GM21367 (cell line): ENCODE data around the gene PEX14.
A peak's percentile ranks its signal among the peaks of the same experiment; 100 is the strongest.
"Not testable (repeated sequence)": the region's sequence is repeated elsewhere in the genome, so short reads cannot be mapped to it uniquely, and the experiment has no call there.

ENCODE experiments used
- ATAC-seq: cut with Tn5 transposase; IDR thresholded peaks from one replicate; pipeline ENCODE4 v1.9.1; 2021; ENCODE audit not compliant: unreplicated experiment

Gene PEX14, protein sequence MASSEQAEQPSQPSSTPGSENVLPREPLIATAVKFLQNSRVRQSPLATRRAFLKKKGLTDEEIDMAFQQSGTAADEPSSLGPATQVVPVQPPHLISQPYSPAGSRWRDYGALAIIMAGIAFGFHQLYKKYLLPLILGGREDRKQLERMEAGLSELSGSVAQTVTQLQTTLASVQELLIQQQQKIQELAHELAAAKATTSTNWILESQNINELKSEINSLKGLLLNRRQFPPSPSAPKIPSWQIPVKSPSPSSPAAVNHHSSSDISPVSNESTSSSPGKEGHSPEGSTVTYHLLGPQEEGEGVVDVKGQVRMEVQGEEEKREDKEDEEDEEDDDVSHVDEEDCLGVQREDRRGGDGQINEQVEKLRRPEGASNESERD

DNA sequence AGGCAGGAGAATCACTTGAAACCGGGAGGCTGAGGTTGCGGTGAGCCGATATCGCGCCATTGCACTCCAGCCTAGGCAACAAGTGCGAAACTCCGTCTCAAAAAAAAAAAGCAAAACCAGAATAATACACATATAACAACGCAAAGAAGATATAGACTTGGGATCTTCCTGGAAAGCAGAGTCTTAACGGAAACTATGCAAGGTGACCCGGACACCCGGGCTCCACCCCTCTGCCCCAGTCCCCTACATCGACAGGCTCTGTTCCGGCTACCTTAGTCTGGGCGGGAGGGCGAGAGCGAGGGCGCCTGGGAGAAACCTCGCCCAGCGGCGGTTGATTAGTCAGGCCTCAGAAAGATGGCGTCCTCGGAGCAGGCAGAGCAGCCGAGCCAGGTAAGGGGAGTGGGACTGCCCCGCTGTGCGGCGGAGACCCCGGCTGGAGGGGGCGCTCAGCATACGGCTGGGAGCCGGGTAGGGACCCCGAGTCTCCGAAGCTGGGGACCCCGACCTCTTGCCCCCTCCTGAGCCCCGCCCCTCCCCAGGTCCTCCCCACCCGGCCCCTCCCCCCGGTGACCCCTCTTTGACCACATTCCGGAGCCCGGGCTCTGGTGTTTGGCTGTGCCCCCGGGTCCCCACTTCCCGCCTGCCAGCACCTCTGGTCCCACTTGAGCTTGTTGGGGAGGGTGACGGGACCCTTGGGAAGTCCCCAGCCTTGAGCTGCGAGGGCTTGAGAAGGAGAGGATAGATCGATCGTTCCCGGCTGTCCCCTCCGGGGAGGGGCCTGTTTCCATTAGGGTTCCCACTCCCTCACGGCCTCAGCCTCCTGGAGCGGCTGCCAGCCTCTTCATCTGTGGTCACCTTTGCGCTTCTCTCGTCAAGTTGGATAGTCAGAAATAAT lies at the start of gene PEX14:
TSS of gene PEX14 (plus strand) at position 338 of the 895 bp plus-strand sequence. CDS start at position 355, 17 bp downstream.
- ATAC-seq: peak; percentile 50

DNA sequence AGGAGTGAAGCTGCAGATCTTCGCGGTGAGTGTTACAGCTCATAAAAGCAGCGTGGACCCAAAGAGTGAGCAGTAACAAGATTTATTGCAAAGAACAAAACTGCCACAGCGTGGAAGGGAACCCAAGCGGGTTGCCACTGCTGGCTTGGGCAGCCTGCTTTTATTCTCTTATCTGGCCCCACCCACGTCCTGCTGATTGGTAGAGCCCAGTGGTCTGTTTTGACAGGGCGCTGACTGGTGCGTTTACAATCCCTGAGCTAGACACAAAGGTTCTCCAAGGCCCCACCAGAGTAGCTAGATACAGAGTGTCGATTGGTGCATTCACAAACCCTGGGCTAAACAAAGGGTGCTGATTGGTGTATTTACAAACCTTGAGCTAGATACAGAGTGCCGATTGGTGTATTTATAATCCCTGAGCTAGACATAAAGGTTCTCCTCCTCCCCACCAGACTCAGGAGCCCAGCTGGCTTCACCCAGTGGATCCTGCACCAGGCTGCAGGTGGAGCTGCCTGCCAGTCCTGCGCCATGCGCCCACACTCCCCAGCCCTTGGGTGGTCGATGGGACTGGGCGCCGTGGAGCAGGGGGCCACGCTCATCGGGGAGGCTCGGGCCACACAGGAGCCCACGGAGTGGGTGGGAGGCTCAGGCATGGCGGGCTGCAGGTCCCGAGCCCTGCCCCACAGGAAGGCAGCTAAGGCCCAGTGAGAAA lies 48.8 kb upstream of the PEX14 start:
- not testable (repeated sequence) for ATAC-seq

DNA sequence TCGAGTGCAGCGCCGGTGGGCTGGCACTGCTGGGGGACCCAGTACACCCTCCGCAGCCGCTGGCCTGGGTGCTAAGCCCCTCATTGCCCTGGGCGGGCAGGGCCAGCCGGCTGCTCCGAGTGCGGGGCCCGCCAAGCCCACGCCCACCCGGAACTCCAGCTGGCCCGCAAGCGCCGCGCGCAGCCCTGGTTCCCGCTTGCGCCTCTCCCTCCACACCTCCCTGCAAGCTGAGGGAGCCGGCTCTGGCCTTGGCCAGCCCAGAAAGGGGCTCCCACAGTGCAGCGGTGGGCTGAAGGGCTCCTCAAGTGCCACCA lies 48.3 kb upstream of the PEX14 start:
- ATAC-seq: not testable (repeated sequence)

DNA sequence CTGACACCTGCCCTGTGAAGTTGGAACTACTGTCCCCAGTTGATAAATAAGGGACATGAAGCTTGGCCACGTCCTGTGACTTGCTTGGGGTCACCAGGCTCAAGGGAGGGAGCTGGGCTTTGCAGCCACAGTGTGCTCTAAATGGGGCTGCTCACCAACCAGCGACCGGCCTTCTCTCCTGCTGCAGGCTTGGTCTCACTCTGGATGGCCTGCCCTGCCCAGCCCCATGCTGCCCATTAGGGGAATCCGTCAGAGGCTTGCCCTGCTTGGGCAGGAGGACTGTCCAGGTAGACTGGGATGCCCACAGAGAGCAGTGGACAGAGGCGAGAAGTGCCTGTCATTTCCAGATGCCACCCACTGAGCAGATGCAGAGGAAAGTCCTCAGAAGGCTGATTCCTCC lies 45.8 kb upstream of the PEX14 start:
- ATAC-seq: no peak

DNA sequence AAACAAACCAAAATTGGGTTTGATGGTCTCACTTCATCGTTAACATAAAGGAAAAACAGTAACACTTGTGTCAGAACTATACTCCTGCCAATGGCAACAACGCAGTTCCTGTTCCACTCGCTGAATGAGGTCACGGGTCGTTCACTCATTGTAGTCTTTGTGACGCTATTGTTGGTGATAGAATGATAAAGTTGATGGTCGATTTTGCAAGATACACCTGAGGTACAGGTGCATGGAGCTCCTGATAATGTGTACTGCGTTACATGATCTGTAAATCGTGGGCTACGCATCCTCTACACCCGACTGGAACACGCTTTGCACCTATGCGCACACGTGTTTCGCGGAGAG lies 44.9 kb upstream of the PEX14 start:
- ATAC-seq: peak; percentile 14

DNA sequence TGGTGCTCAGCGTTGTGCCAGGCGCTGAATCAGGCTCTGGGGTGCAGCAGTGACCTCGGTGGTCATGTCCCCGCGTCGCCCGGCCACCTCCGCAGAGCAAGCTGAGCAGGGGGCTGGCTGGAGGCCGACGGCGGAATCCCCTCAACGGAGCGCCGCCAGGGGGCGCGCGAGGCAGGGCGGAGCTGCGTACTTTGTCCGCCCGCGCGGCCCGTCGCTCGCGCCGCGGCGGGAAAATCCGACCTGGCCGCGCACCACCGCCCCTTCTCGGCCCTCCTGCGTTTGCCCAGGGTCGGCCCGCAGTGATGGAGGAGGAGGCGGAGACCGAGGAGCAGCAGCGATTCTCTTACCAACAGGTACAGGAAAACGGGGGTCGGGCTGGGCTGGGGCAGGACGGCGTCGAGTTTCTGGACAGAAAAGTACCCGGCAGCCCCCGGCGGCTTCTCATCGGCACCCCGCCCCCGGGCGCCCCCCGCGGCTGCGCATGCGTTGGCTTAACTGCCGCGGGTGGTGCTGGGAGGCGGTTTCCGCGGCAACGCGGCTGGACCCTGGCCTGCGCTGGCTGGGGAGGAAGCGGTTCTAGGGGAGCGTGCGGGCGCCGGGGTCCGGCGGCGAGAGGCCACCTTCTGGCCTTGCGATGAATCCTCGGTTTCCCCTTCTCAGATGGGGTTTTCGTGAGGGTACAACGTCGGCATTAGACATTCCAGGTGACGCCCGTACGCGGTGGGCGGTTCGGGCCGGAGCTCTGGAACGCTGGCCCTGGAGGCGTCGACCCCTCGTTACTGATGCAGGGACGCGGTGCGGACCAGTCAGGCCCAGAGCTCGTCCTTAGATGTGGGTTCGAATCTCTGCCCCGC lies 44.3 kb upstream of the PEX14 start, which contains the start of gene CENPS:
TSS of gene CENPS (plus strand) at position 218 of the 854 bp plus-strand sequence. CDS start at position 303, 85 bp downstream.
- ATAC-seq: peak; percentile 67

DNA sequence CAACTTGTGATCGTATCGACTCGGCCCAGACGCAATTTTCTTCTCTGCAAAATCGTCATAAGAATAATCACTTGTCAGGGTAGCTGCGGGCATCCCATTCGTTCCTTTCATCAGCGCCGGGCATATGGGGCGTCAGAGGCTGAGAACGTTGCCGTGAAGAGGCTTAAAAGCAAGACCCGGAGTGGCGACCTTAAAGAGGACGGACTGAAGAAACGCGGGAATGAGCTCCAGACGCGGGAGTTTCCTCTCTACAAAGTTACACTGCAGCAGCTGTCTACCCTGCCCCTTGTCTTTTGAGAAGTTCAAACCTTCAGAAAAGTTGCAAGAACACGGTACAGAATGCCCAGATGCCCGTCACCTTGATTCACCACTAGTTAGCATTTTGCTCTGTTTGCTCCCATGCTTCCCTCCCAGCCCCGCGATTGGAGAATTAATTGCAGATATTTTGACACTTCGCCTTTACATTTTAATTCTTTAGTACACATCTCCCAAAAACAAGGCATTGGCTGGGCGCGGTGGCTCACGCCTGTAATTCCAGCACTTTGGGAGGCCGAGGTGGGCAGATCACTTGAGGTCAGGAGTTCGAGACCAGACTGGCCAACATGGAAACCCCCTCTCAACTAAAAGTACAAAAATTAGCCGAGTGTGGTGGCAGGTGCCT lies 43.5 kb upstream of the PEX14 start:
- no peak for ATAC-seq

DNA sequence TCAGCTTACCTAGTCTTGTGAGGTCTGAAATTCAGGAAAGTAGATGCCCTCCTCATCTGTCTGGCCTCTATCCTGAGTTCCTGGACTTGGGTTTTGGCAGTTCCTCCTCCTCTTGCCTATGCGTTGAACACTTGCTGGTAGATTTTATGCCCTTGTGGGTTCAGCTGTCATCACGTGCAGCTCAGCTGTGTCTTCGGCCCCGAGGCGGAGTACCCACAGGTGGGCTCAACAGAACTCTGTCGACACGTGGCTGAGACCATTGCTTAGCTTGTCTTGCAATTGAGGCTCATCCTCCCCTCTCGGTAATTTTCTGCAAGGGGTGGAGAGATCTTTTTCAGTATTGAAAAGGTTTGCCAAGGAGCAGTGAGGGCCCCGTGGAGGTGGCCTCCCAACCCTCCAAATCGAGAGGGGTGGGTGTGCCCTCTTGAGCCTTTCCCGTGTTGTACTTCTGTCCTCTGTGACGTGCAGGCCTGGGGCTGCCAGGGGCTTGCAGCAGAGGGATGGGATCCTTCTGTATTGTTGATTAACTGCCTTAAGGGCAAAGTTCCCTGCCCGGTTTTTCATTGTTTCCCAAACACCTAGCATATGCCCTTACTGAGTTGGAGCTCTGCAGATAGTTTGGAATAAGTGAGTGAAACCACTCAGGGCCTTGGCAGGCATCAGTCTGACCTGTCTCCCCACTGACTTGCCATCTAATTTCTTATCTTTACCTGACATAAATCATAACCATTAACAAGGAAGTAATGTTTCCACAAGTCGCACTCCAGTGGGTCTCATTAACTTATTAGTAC lies 41.6 kb upstream of the PEX14 start:
- ATAC-seq: no peak

DNA sequence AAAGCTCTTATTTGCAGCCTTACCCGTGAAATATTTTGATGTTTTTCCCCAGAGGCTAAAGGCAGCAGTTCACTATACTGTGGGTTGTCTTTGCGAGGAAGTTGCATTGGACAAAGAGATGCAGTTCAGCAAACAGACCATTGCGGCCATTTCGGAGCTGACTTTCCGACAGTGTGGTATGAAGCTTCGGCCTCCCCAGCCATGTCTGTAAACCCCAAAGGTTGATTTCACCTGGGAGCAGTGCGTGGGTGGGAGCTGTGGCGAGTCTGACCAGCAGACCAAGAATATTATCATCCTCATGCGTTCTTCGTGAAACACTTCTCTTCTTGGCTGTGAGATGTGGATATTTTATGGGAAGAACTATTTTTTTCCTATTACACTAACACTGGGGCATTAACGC lies 41.0 kb upstream of the PEX14 start:
- ATAC-seq: no peak

DNA sequence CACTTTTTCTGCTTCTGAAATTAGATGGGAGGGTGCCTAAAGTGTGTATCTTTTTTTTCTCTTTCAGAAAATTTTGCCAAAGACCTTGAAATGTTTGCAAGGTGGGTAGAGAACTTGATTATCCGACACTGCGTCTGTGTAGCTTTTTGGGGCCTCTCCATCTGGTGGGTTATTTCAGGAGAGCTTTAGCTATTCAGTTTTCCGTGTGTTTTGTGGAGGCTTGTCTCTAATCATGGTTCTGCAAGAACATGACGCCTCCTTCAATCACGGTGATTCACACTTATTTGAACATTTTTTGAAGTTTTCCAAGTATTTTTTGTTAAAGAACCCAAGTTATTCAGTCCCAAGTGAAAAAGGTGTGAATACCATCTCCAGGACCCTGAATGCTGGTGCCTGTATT lies 40.2 kb upstream of the PEX14 start:
- no peak for ATAC-seq

DNA sequence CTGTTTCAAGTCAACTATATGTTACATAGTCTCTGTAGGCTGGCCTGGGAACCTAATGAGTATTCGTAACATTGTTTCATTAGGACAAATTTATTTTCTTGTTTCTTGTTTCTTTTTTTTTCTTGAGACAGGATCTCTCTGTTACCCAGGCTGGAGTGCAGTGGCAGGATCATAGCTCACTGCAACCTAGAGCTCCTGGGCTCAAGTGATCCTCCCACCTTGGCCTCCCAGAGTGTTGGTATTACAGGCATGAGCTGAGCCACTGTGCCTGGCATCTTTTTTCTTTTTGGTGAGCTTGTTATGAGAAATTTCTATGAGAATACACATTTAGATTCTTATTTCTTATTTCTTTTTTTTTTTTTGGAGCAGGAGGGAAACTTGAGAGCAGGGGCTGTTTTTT lies 37.7 kb upstream of the PEX14 start:
- ATAC-seq: no peak

DNA sequence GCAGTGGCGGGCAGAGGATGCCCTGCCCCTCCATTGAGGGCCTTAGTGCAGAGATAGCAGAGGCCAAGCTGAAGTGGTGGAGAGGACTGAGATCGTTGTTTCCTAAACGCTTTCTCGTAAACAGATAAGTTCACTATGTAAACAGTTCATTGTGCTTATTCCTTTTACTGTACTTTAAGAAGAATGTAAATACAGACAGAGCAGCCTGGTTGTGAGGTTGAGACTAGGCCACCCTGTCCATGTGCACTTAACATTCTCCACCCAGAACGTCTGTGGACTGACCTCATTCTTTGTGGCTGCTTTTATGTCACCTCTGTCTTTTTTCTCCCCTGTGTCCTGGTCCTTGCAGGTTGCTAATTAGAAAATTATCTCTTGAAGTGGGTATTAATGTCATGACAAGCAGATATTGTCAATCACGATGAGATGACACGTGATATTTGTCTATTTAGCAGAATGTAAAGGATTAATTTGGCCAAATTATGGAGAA lies 36.0 kb upstream of the PEX14 start:
- ATAC-seq: no peak

DNA sequence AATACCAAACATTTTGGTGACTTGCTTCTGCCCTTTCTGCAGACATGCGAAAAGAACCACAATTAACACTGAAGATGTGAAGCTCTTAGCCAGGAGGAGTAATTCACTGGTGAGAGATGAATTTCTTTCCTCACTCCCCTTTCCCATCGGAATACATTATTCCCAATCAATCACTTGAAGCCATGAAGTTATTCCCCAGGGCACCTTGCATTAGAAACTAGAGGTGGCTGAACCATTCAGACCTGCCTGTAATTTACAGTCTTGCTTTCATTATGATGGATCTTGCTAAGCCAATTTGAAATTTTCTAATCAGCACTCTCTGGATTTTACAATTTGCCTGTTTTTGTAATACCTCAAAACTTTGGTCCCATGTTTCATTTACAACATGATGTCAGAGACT lies 34.4 kb upstream of the PEX14 start:
- no peak for ATAC-seq

DNA sequence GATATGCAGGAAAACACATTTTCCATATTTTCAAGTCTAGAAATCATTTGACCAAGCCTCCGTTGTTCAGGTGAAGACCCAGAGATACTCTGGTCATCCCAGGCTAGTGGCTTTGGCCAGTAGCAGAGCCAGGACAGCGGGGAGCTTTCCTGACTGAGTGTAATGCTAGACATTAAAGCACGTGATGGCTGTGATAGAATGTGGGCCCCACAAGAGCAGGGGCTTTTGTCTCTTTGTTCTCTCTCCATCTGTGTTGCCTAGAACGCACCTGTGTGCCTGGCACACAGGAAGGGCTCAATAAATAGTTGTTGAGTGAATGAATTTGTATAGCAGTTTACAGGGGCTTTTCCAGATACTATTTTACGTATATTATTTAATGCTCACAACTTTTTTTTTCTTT lies 34.0 kb upstream of the PEX14 start:
- ATAC-seq: no peak

DNA sequence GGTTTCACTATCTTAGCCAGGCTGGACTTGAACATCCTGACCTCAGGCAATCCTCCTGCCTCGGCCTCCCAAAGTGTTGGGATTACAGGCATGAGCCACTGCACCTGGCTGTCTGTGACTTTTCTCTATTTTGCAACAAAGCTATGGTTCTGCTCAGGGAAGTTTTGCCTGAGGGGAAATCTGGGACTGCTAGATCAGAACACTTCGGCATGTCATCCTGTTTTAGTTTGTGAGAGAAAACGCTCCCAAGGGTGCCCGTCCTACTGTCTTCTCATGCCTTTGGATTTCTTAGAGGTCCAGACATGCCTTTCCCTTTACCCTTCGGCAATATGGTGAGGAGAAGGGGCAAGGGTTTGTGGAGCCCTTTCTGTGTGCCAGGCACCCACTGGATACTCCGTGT lies 30.5 kb upstream of the PEX14 start:
- no peak for ATAC-seq

DNA sequence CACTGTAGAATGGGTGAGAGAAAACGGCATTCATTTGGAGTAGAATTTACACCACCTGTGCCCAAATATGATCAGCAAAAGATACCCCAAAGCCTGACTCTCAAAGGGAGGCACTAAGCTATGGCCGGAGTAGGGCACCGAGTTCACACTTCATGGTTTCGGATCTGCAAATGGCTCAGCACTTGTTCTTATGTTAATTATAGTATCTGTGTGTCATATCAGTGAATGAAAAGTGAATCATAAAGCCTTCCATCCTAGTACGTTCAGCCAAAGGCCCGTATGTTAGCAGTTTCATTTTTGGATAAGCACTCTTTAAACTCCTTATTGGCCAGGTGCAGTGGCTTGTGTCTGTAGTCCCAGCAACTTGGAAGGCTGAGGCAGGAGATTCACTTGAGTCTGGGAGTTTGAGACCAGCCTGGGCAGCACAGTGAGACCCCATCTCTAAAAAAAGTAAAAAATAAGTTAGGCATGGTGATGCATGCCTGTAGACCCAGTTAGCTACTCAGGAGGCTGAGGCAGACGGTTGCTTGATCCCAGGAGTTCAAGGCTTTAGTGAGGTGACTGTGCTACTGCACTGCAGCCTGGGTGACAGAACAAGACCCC lies 29.9 kb upstream of the PEX14 start:
- no peak for ATAC-seq

DNA sequence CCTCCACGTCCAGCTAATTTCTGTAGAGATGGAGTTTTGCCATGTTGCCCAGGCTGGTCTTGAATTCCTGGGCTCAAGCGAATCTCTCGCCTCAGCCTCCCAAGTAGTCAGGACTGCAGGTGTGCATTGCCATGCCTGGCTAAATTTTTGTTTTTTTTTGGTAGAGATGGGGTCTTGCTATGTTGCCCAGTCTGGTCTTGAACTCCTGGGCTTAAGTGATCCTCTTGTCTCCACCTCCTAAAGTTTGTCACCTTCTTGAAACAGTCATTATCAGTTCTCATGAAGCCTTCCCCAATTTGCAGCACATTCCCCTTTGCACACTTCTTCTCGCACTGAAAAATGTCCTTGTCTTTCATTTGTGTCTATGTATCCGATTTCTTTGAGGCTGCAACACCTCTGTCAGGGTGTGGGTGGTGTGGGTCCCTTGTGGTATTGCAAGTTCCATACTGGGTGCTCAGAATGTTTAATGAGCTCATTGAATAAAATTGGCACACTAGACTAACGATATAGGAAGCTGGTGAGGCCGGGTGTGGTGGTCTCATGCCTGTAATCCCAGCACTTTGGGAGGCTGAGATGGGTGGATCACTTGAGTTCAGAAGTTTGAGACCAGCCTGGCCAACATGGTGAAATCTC lies 27.8 kb upstream of the PEX14 start:
- ATAC-seq: no peak

DNA sequence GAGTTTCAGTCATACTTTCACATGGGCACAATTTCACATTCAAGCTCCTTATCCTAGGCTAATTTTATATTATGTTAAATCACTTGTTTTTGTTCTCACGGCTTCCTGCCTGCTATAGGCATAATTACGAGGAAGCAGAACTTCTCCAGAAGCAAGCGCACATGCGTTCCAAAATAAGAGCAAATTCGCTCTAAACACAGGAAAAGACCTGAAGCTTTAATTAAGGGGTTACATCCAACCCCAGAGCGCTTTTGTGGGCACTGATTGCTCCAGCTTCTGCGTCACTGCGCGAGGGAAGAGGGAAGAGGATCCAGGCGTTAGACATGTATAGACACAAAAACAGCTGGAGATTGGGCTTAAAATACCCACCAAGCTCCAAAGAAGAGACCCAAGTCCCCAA lies 25.0 kb upstream of the PEX14 start, which contains the start of gene CORT:
TSS of gene CORT (plus strand) at position 281 of the 400 bp plus-strand sequence. CDS start 193 bp downstream, outside the sequence.
- ATAC-seq: no peak
